Measurements from ENCODE around the gene PNMA8A. TPM values are rescaled to one million over a fixed set of nuclear protein-coding genes. Genes with fewer than 3 reads are reported as not detected.

Gene PNMA8A
- total RNA-seq, 1 experiment from 2014 or later = not detected

DNA sequence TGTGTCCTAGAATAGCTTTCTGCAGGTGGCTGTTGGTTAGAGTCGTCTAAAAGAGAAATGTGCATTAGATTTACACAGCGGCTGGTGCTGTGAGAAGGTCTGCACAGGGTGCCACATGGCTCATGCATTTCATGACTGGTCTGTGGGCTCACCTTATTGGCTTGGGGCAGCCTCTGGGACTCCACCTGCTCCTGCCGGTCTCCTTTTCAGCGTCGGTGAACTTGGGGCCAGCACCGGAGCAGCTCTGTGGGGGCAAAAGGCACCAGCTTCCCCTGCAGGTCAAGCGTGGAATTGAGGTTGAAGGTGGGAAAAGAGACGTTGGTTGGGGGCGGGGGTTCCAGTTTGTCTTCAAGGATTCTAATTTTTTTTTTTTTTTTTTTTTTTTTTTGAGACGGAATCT lies 39.5 kb downstream of the PNMA8A start:
- H2AFZ ChIP-seq (ENCODE audit: low read depth, low read length, poor library complexity, severe bottlenecking) = no peak overlapping the region
- no peaks in the 10 kb centered on the region for H3K9me2 ChIP-seq (ENCODE audit: insufficient read depth)
- H3K9me3 ChIP-seq (ENCODE audit: control insufficient read depth in 1 of 2, insufficient read depth in 1 of 2, low read depth in 1 of 2, low read length in 2 of 2) = no peaks in the 10 kb centered on the region
- no peak for TF ChIP-seq CEBPB (IDR thresholded peaks at IDR 0.05; ENCODE audit: low read depth)
- TF ChIP-seq, protein P1, sequence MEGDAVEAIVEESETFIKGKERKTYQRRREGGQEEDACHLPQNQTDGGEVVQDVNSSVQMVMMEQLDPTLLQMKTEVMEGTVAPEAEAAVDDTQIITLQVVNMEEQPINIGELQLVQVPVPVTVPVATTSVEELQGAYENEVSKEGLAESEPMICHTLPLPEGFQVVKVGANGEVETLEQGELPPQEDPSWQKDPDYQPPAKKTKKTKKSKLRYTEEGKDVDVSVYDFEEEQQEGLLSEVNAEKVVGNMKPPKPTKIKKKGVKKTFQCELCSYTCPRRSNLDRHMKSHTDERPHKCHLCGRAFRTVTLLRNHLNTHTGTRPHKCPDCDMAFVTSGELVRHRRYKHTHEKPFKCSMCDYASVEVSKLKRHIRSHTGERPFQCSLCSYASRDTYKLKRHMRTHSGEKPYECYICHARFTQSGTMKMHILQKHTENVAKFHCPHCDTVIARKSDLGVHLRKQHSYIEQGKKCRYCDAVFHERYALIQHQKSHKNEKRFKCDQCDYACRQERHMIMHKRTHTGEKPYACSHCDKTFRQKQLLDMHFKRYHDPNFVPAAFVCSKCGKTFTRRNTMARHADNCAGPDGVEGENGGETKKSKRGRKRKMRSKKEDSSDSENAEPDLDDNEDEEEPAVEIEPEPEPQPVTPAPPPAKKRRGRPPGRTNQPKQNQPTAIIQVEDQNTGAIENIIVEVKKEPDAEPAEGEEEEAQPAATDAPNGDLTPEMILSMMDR (IDR thresholded peaks at IDR 0.05 in 2 of 3, conservative IDR thresholded peaks at IDR 0.05 in 1 of 3; ENCODE audit: borderline replicate concordance in 1 of 3, insufficient read depth in 1 of 3, low read depth in 2 of 3, low read length in 2 of 3) = peak in 2 of 3 experiments; percentile 33 to 34; a peak in 4 of 6 replicates
- TF ChIP-seq, protein P2, sequence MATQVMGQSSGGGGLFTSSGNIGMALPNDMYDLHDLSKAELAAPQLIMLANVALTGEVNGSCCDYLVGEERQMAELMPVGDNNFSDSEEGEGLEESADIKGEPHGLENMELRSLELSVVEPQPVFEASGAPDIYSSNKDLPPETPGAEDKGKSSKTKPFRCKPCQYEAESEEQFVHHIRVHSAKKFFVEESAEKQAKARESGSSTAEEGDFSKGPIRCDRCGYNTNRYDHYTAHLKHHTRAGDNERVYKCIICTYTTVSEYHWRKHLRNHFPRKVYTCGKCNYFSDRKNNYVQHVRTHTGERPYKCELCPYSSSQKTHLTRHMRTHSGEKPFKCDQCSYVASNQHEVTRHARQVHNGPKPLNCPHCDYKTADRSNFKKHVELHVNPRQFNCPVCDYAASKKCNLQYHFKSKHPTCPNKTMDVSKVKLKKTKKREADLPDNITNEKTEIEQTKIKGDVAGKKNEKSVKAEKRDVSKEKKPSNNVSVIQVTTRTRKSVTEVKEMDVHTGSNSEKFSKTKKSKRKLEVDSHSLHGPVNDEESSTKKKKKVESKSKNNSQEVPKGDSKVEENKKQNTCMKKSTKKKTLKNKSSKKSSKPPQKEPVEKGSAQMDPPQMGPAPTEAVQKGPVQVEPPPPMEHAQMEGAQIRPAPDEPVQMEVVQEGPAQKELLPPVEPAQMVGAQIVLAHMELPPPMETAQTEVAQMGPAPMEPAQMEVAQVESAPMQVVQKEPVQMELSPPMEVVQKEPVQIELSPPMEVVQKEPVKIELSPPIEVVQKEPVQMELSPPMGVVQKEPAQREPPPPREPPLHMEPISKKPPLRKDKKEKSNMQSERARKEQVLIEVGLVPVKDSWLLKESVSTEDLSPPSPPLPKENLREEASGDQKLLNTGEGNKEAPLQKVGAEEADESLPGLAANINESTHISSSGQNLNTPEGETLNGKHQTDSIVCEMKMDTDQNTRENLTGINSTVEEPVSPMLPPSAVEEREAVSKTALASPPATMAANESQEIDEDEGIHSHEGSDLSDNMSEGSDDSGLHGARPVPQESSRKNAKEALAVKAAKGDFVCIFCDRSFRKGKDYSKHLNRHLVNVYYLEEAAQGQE (IDR thresholded peaks at IDR 0.05; ENCODE audit: low read depth) = no peak
- no peaks in the 10 kb centered on the region for H3K27me3 ChIP-seq (ENCODE audit: insufficient read depth, low read length)
- H4K20me1 ChIP-seq (ENCODE audit: insufficient read depth) = no peaks in the 10 kb centered on the region
- ATAC-seq (no peak), DNase-seq (ENCODE audit: low read depth, low spot score) (no peak)
- ChIA-PET RAD21 (ENCODE audit: low non-redundant PET in 1 of 2, low total read pairs in 2 of 2, uncharacterized antibody in 2 of 2, unreplicated experiment in 2 of 2) (no interaction called here), POLR2A (no interaction called here), CTCF (interaction anchor here (1.8 kb wide), 1 partner anchor 20 kb away, joined by 4 read pairs; no protein-coding TSS in a partner anchor)
- no TSS peak for BruUV-seq (replicated peaks)
- no peaks in the 10 kb centered on the region for H3K36me3 ChIP-seq (ENCODE audit: control insufficient read depth in 1 of 2, insufficient read depth in 2 of 2, low read length in 2 of 2)
- H3K79me2 ChIP-seq (ENCODE audit: insufficient read depth, low read length) = no peaks in the 10 kb centered on the region
- no peak overlapping the region for H3K4me3 ChIP-seq (replicated peaks in 1 of 2; ENCODE audit: low read depth in 1 of 2, low read length in 2 of 2)
- no peak overlapping the region for H3K9ac ChIP-seq (ENCODE audit: low read length)
- intact Hi-C loops (cut with micrococcal nuclease) = no loop called here
- no peaks in the 10 kb centered on the region for H3K4me1 ChIP-seq (ENCODE audit: control insufficient read depth in 1 of 2, insufficient read depth in 2 of 2, low read length in 2 of 2)
- no peak overlapping the region for H3K27ac ChIP-seq (ENCODE audit: low read depth, low read length)
- H3K4me2 ChIP-seq (ENCODE audit: low read length) = no peak overlapping the region
